ENCODE results near the gene NPR1.
A peak's percentile ranks its signal among the peaks of the same experiment; 100 is the strongest.

NPR1 gene

GRCh38 chr1:153669606-153670005 lies 8.9 kb upstream of the NPR1 start:
- DNase-seq (ENCODE audit: low spot score), result no peak
- TF ChIP-seq, protein P1, sequence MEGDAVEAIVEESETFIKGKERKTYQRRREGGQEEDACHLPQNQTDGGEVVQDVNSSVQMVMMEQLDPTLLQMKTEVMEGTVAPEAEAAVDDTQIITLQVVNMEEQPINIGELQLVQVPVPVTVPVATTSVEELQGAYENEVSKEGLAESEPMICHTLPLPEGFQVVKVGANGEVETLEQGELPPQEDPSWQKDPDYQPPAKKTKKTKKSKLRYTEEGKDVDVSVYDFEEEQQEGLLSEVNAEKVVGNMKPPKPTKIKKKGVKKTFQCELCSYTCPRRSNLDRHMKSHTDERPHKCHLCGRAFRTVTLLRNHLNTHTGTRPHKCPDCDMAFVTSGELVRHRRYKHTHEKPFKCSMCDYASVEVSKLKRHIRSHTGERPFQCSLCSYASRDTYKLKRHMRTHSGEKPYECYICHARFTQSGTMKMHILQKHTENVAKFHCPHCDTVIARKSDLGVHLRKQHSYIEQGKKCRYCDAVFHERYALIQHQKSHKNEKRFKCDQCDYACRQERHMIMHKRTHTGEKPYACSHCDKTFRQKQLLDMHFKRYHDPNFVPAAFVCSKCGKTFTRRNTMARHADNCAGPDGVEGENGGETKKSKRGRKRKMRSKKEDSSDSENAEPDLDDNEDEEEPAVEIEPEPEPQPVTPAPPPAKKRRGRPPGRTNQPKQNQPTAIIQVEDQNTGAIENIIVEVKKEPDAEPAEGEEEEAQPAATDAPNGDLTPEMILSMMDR (IDR thresholded peaks at IDR 0.05; ENCODE audit: borderline replicate concordance, control extremely low read depth, extremely low read depth, insufficient read depth, missing control alignments), result no peak
- in situ Hi-C loops (cut with MboI; ENCODE audit: low sequenced_read_pairs, unreplicated experiment), result loop anchor here (10.0 kb wide), 2 partner anchors 75 to 315 kb away; partner anchors contain the start of gene RAB13

DNA sequence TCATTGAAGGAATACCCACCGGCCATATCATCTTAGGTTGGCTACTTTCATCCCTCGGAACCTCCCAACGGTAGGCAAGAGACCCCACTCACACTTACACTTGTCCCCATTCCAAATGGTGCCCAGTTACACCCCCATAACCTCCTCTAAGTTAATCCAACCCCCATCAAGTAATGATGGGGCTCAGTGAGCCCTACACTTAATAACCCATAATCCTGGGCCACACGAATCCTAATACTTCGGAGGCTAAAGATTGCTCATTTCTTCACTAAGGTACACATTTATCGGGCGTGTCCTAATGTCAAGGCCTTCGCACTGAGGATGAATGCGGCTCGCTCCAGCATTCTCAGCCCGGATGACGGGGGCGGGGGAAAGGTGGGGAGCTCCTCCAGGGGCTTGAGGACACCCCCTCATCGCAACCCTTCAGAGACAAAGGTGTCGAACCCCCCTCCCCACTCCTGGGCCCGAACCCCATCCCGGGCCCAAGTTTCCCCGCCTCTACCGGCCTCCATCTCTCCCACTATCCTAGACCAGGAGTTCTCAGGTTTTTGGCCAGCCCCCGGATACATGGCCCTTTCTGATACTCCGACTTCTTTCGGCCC lies 8.1 kb upstream of the NPR1 start:
- DNase-seq (ENCODE audit: low spot score), result no peak
- TF ChIP-seq, protein P1 (IDR thresholded peaks at IDR 0.05; ENCODE audit: borderline replicate concordance, control extremely low read depth, extremely low read depth, insufficient read depth, missing control alignments), result no peak
- in situ Hi-C loops (cut with MboI; ENCODE audit: low sequenced_read_pairs, unreplicated experiment), result loop anchor here (10.0 kb wide), 2 partner anchors 74 to 314 kb away; partner anchors contain the start of gene RAB13

DNA sequence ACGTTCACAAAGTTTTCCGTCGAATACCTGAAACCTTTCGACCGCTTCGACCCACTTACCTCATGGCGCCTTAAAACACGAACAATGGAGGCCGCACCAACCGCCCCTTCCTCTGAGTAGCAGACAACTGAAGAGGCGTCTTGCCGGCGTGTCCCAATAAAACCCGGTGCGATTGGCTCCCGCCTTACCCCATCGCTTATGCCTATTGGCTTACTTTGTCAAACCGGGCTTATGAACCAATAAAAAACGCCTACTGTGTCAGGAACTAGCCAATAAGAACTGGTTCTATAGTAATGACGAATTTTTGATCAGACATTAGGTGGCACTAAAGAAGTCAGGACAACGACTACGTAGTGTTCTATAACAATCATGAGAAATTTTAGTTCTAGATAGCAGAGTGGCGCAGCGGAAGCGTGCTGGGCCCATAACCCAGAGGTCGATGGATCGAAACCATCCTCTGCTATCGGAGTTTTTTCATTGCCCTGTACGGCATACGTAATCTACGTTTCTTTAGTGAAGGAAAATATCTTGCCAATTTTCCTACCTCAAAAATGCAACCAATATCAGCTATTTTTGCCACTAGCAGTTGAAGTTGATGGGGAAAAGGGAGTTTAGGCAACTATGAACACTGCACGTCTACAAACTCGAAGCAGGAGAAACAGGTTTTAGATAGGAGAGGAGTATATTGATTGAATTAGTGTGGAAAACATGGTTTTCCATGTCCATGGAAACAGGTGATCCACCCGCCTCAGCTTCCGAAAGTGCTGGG lies 7.4 kb upstream of the NPR1 start, which contains the start of gene ILF2:
ILF2 (minus strand) TSS at position 135 of the 769 bp plus-strand sequence; CDS start at position 64, 71 bp downstream.
- peak; percentile 96 for DNase-seq (ENCODE audit: low spot score)
- in situ Hi-C loops (cut with MboI; ENCODE audit: low sequenced_read_pairs, unreplicated experiment), result loop anchor here (10.0 kb wide), 2 partner anchors 74 to 314 kb away; partner anchors contain the start of gene RAB13
- TF ChIP-seq, protein P1 (IDR thresholded peaks at IDR 0.05; ENCODE audit: borderline replicate concordance, control extremely low read depth, extremely low read depth, insufficient read depth, missing control alignments), result peak; percentile 35

DNA sequence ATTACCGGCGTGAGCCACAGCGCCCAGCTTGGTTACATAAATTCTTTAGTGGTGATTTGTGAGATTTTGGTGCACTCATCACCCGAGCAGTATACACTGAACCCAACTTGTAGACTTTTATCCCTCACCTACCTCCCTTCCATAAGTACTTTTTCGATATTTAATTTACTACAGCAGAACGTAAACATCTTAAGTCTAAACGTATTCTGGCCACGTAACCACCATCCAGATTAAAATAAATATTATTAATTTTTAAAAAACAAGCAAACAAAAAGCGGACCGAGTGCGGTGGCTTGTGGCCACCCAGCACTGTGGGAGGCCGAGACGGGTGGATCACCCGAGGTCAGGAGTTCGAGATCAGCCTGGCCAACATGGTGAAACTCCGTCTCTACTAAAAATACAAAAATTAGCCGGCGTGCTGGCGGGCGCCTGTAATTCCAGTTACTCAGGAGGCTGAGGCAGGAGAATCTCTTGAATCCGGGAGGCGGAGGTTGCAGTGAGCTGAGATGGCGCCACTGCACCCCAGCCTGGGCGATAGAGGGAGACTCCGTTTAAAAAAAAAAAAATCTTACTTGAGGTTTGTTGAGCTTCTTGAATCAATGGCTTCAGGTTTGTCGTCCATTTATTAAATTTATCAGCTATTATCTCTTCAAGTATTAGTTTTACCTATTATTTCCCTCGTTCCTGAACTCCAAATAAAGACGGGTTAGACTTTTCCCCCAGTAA lies 6.7 kb upstream of the NPR1 start:
- in situ Hi-C loops (cut with MboI; ENCODE audit: low sequenced_read_pairs, unreplicated experiment), result loop anchor here (10.0 kb wide), 2 partner anchors 73 to 313 kb away; partner anchors contain the start of gene RAB13
- DNase-seq (ENCODE audit: low spot score), result peak; percentile 31
- TF ChIP-seq, protein P1 (IDR thresholded peaks at IDR 0.05; ENCODE audit: borderline replicate concordance, control extremely low read depth, extremely low read depth, insufficient read depth, missing control alignments), result peak; percentile 1

DNA sequence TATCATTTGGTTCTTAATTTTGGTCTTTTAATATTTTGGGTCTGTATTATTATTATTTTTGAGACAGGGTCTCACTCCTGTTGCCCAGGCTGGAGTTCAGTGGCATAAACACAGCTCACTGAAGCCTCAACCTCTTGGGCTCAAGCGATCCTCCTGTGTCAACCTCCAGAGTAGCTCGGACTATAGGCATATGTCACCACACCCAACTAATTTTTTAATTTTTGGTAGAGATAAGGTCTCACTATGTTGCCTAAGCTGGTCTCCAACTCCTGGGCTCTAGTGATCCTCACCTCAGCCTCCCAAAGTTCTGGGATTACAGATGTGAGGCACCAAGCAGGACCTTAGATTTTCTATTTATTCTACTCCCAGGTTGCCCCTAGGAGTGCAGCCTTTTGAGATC lies 5.0 kb upstream of the NPR1 start:
- in situ Hi-C loops (cut with MboI; ENCODE audit: low sequenced_read_pairs, unreplicated experiment), result loop anchor here (10.0 kb wide), 2 partner anchors 71 to 311 kb away; partner anchors contain the start of gene RAB13
- no peak for DNase-seq (ENCODE audit: low spot score)
- TF ChIP-seq, protein P1 (IDR thresholded peaks at IDR 0.05; ENCODE audit: borderline replicate concordance, control extremely low read depth, extremely low read depth, insufficient read depth, missing control alignments), result no peak
